Fibroblast of villous mesenchyme (primary cell): ENCODE results near the gene CACNA2D4. TPM values are rescaled to one million over a fixed set of nuclear protein-coding genes. Genes with fewer than 3 reads are reported as not detected.

Source experiments
- DNase-seq: peaks from one replicate; pipeline ENCODE4 v3.0.0-alpha.2; 2010; ENCODE audit warnings: low read depth
- H3K4me3 ChIP-seq: 2 replicates; pipeline ENCODE4 v1.5.1; 2011; ENCODE audit warnings: low read depth, mild to moderate bottlenecking, low read length
- CTCF ChIP-seq: IDR thresholded peaks from 2 replicates; pipeline ENCODE4 v1.5.1; 2012; ENCODE audit warnings: low read depth, mild to moderate bottlenecking, low read length; ENCODE audit not compliant: insufficient read depth
- total RNA-seq: library from RNA; depleted of rRNA; stranded (reverse); fragments of >200 nt; gene quantifications from 2 replicates; pipeline ENCODE4 v1.2.3, GENCODE V29; 2012

The CACNA2D4 gene
- total RNA-seq, 1 donor: 1.7 TPM

DNA sequence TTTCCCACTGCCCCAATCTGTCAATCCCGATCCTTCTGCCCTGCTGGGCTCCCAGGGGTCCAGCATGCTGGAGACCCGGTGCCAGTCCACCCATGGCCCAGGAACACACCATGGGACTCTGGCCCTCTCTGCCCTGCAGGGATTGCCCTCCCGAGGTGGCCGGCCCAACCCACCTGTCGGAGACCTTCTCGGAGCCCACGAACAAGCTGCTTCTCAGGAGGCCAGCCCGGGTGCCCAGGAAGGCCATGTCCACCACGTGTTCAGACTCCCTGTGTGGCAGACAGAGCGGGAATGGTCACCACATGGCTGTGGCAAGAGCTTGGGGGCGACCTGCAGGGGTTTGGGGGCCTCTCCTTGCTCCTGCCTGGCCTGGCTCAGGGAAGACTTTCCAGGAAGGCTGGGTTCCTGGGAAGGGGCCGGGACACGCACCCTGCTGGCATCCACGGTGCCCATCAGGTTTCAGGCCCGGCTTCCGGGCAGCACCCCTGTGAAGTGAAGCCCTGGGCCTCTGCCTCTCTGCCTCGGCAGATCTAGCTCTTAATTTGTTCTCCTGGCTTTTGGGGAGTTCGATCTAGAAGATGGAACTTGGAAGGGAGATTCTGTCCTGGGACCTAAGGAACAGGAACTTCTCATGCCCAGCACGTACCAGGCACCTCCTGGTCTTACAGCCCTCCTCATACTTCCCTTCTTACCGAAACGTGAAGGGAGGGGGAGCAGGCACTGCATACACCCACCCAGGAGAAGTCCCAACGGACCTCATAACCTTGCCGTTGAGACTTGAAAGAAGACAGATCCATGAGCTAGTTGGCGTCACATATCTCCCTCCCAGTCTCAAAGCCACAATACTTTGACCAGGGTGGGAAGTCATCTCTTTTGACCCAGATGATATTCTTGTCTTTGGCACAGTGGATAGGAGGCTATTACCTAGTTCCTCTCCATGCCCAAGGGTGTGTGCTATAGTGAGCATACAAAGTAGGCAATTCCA lies 71.7 kb downstream of the CACNA2D4 start:
- no peak for TF ChIP-seq CTCF
- no peak overlapping the region for H3K4me3 ChIP-seq
- no peak for DNase-seq

DNA sequence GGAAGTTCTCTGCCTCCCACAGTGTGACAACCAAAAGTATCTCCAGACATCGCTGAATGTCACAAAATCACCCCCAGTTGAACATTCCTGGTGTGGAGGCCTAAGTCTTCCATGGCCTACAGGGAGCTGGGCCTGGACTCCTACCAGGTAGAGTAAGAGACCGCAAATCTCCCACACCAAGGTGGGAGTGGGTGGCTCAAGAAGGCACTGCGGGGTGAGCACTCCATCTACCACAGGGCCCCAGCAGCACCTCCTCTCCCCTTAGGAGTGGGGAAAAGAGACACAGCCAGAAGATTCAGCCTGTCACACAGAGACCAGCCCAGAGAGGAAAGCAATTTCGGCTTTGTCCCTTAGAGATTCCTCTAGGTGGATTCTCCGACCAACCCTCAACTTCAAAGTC lies 72.6 kb downstream of the CACNA2D4 start:
- no peak for TF ChIP-seq CTCF
- no peak for DNase-seq
- no peak overlapping the region for H3K4me3 ChIP-seq

GRCh38 chr12:1845427-1845826 lies 73.0 kb downstream of the CACNA2D4 start:
- TF ChIP-seq CTCF: no peak
- H3K4me3 ChIP-seq: no peak overlapping the region
- DNase-seq: no peak

- no peak overlapping the region for H3K4me3 ChIP-seq
- no peak for DNase-seq
- TF ChIP-seq CTCF: no peak
Measured at GRCh38 chr12:1844661-1845409, 73.6 kb downstream of the CACNA2D4 start.

DNA sequence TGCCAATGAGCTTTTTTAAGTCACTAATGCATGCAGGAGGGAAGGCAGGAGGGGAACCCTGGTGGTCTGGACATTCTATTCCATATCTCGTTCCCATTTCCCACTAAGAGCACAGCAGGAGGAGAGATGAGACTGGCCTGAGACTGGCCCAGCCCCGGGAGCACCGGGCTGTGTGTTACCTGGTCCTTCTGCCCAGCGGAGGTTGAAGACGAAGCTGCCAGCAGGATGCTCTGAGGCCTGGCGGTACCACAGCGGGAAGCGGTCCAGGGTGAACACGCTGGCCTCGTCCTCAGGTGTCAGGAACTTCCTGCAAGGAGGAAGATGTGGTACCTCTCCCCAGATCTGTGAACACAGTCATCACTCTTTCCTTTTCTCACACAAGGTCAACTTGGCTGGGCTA lies 74.2 kb downstream of the CACNA2D4 start:
- TF ChIP-seq CTCF: no peak
- H3K4me3 ChIP-seq: no peak overlapping the region
- no peak for DNase-seq

- H3K4me3 ChIP-seq: no peak overlapping the region
- no peak for DNase-seq
- TF ChIP-seq CTCF: no peak
Measured at GRCh38 chr12:1843641-1844005, 74.8 kb downstream of the CACNA2D4 start.
